GM18520 (cell line): ENCODE measurements around the gene GXYLT2.

Source experiments
- ATAC-seq: cut with Tn5 transposase; IDR thresholded peaks from one replicate; pipeline ENCODE4 v1.9.1; 2021; ENCODE audit not compliant: unreplicated experiment

Gene GXYLT2, protein sequence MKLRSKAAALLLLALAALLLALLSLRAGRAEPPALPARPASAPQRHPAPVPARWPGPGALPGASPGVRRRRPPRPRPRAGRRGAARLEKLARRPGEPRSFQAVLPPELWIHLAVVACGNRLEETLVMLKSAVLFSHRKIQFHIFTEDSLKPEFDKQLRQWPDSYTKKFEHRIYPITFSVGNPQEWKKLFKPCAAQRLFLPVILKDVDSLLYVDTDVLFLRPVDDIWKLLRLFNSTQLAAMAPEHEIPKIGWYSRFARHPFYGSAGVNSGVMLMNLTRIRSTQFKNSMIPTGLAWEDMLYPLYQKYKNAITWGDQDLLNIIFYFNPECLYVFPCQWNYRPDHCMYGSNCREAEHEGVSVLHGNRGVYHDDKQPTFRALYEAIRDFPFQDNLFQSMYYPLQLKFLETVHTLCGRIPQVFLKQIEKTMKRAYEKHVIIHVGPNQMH

DNA sequence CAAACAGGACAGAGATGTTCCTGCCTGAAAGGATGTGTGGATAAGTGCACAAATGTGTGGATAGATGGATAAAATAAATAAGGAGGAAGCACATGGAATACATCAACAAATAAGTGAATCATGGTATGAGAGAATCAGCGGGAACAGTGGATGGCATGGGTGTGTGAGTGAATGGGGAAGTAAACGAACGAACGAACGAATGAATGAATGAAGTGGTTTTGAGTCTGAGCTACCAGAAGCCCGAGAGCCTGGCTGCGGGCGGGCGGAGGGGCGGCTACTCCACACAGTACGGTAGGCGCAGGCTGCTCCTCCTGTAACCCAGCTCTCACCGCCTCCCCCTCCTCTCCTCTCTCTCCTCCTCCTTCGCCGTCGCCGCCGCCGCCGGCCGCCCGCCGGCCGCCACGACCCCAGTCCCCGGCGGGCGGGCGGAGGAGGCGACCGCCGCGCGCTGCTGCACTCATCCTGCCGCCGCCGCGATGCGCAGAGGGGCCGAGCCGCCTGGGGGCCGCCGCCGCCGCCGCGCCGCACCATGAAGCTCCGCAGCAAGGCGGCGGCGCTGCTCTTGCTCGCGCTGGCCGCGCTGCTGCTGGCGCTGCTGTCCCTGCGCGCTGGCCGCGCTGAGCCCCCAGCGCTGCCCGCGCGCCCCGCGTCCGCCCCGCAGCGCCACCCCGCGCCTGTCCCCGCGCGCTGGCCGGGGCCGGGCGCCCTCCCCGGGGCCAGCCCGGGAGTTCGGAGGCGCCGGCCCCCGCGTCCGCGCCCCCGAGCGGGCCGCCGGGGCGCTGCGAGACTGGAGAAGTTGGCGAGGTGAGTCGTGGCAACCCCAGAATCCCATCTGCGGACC is at the start of gene GXYLT2:
TSS of gene GXYLT2 (plus strand) at position 342 of the 841 bp plus-strand sequence. CDS start at position 530, 188 bp downstream.
- no peak for ATAC-seq

DNA sequence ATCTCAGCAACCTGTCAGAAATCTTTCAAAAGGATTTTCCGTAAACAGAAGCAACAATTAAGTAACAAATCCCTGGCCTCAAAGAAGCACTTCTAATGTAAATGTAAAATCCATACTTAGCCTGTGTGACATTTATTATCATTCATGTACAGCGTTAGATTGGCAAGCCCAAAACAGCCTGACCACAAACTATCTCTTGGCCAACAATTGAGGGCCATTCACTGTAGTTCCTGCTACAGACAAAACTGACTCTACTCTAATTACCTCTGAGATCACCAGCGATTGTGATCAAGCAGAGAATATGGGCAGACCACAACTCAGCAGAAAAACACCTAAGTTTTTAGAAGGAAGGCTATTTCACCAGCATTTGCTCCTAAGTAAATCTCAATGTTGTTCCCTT is 48.8 kb upstream of the GXYLT2 start:
- no peak for ATAC-seq

DNA sequence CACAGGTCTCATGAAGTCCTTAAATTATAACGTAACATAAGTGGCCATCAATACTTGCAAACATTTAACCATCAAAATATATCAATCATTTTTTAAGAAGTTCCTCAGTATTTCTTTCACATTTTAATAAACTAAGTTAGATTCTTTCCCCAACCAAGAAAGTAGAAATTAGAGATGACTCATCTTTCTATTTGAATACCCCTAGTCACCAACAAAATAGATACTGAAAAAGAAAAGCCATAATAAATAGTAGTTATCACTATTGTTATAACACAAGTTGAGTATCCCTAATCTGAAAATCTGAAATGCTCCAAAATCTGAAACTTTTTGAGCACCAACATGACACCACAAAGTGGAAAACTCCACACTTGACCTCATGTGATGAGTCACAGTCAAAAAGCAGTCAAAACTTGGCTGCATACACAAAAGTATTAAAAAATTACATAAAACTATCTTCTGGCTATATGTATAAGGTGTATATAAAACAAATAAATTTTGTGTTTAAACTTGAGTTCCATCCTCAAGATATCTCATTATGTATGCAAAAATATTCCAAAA is 43.3 kb upstream of the GXYLT2 start:
- no peak for ATAC-seq

DNA sequence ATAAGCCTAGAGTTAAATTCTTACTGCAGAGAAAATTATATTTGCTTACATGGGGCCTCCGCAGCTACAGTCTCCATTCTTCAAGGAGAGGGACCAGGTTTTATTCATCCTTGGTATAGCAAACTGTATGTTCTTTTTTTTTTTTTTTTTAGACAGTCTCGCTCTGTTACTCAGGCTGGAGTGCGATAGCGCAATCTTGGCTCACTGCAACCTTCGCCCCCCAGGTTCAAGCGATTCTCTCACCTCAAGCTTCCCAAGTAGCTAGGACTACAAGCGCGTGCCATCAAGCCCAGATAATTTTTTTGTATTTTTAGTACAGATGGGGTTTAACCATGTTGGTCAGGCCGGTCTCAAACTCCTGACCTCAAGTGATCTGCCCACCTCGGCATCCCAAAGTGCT is 41.7 kb upstream of the GXYLT2 start:
- no peak for ATAC-seq

DNA sequence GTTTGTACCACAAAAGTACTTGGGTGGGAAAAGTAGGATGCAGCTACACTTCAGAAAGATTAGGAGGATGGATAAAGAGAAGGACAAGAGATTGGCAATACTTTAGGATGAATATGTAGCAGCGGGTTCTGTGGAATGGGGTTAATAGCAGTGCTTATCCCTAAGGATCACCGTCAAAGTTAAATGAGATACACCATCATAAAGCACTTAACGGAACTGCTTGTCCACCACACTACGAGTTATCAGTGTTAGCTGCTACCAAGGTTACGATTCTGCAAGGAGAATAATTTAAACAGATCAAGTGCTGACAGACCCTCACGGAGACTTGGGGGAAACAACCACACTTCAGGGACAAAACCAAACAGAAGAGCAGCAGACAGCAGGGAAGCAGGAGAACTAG is 40.6 kb upstream of the GXYLT2 start:
- ATAC-seq: no peak

DNA sequence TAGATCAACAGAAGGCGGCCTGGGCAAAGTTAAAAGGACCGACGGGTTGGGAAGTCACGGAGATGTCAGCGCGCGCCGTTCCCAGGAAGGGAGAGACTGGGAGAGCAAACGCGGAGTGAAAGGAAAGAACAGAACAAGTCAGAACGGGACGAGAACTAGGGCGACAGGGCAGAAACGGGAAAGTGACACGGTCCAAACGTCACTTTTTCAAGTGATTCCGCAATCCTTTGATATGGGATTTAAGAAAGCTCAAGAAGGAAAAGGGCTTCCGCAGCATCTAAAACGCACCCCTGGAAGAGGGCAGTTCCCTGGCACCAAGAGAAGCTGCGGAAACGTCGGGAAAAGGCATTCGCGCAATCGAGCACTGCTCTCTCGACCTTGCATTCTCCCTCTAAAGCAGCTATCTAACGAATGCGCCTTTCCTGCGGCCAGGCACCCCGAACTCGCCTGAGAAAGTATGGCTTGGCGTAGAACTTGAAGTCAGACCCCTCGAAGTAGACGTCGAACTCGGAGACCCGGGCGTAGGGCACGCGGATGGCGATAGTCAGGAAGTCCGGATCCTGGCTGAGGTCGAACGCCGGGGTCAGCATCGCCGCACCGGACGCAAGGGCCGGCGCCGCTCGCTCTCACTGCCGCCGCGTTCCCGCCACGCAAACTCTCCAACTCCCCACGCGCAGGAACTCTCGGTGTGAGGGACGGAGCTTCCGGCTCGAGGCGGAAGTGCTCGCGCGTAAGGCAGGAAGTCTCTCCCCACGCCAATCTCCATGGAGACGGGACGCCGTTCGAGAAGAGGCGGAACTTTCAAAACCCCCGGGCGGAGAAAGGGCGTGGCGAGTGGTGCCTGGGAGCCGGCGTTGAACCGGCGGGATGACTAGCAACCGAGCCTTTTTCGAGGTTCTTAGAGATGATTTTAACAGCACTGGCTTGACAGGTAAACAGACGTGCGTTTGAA is 39.8 kb upstream of the GXYLT2 start, which contains the start of gene SHQ1:
TSS of gene SHQ1 (minus strand) at position 695 of the 952 bp plus-strand sequence. CDS start at position 590, 105 bp downstream.
- peak; percentile 88 for ATAC-seq

DNA sequence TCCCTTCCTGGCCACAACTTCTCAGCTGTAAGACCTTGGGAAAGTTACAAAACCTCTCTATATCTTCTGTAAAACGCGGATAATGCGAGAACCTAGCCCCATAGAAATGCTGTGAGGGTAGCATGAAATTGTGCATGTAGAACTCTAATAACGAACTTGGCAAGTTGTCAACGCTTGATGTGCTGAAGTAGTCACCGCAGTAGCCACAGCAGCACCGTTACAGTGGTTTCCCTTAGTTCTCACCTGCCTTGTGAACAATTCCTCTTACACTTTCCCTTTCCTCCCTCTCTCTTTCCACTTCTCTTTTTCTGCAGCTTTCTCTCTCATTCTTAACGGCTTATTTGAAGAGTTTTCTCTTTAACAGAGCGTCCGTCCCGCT is 39.2 kb upstream of the GXYLT2 start:
- ATAC-seq: peak; percentile 32

DNA sequence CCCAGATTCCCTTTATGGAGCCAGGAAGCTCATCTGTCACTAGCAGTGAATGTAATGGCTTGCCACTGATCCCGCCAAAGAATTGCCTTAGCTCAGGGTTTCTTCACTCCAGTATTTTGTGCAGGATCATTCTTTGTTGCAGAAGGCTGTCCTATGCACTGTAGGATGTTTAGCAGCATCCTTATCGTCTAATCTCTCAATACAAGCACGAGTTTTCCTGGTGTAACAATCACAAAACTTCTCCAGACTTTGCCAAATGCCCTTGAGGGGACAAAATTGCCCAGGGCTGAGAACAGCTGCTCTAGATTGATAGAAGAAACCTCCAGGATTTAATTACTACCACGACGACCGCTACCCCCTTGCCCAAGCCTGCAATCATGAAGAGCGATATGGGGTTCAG is 32.8 kb upstream of the GXYLT2 start:
- ATAC-seq: no peak

DNA sequence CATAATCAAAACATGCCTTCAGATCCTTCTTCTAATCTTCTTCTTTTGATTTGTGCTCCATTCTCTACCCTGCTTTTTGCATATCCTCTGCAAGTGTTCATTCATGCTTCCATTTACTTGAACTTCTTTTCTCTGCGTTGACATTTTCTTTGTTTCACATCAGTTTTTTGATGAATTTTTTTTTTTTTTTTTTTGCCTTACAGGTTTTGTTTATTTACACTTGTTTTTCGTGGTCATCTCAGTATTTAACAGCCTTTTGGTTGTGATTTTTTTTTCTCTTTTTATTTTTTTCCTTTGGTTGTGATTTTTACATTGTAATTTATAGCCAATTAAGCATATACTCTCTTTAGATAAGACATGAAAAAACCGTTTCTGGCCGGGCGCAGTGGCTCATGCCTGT is 27.8 kb upstream of the GXYLT2 start:
- no peak for ATAC-seq

DNA sequence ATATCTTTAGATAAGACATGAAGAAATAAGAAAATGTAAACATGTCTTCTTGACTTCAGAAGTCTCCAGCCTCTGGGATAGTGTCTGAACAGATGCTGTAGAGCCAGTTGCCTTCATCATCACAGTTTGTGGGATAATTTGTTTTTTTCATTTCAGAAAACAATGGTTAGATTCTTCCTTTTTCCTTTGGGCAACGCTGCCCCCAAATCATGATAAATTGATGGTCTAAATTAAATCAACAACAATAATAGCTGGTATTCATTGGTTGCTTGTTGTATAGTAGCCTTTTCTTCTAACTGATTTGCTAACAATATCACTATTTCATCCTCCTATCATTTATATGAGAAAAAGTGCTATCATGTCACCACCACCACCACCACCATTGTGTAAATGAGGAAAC is 27.0 kb upstream of the GXYLT2 start:
- ATAC-seq: no peak

DNA sequence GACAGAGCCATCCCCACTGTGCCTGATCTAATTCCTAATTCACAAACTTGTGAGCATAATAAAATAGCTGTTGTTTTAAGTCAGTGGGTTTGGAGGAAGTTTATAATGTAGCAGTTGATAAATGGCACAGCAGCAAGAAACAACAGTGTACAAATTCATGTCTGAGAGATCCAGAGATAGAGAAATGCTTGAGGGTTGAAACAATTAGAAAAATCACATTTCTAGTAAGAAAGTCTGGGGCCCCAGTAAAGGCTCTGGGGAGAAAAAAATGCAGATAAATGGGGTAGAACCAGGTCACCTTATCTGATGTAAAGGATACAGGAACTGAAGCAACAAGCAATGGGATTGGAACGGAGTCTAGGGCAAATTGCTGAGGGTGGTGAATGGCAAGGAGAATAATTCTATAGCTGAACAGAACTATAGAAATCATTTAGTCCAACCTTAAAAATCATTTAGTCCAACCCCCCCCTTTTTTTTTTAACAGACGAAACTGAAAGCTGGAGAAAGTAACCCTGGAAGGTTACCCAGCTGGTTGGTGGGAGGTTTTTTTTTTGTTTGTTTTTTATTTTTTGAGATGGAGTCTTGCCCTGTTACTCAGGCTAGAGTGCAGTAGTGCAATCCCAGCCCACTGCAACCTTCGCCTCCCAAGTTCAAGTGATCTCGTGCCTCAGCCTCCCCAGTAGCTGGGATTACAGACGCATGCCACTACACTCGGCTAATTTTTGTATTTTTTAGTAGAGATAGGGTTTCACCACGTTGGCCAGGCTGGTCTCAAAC is 25.3 kb upstream of the GXYLT2 start:
- ATAC-seq: no peak

DNA sequence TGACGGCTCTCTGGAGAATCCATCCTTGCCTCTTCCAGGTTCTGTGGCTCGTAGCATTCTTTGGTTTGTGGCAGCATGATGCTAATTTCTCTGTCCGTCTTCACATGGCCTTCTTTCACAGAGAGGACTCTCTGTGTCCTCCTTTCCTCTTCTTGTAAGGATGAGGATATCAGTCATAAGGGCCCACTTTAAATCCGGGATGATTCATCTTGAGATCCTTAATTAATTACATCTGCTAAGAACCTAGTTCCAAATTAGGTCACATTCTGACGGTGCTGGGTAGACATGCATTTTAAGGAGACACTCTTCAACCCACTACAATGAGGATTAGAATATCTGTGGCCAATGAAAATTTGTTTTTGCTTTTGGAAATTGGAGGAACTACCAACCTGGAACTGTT is 15.7 kb upstream of the GXYLT2 start:
- no peak for ATAC-seq

DNA sequence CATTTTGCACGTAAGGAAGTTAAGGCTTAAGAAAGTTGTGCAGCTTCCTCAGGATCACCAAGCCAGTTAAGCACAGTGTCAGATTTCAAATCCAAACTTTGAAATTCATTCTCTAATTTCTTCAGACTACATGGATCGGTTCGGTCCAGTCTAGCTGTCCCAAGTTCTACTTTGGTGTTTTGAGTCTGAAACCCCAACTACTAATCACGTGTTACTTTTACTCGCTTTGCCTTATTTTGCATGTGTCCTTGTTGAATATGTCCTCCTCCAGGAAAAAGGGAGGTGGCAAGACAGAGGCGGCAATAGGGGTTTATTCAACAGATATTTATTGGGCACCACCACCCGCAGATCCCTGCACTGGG is 522 bp upstream of the GXYLT2 start:
- ATAC-seq: no peak

DNA sequence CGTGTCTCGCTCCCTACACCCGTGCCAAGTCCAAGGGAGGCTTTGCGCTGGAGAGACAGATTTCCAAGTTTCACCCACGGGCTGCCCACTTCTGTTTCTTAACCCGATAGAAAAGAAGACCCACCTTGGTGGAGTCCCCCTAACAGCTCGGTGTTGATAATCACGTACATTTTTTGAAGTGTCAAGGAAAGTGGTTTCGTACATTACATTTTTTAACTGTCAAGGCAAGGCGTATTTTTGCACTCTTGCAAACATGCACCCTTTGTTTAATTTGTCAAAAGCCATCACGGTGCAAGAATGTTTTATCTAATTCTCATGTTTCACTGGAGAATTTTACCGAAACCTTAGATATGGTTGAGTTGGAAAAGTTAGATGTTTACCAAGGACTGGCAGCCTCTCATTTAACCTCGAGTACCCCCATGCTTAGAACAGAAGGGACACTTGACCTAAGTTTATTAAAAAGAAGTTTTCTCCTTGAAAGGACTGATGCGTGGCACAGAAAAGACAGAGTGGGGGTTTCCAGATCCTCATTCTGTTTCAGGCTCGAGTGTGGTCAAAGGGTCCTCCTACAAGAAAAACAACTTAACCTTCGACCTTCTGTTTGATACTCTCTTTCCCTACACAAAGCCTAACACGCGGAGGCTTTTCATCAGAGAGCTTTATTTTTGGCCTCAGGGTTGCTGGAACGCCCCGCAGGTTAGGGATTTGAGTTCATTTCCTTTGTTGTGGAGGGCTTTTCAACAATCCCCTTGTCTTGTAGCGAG is 882 bp downstream of the GXYLT2 start:
- no peak for ATAC-seq

DNA sequence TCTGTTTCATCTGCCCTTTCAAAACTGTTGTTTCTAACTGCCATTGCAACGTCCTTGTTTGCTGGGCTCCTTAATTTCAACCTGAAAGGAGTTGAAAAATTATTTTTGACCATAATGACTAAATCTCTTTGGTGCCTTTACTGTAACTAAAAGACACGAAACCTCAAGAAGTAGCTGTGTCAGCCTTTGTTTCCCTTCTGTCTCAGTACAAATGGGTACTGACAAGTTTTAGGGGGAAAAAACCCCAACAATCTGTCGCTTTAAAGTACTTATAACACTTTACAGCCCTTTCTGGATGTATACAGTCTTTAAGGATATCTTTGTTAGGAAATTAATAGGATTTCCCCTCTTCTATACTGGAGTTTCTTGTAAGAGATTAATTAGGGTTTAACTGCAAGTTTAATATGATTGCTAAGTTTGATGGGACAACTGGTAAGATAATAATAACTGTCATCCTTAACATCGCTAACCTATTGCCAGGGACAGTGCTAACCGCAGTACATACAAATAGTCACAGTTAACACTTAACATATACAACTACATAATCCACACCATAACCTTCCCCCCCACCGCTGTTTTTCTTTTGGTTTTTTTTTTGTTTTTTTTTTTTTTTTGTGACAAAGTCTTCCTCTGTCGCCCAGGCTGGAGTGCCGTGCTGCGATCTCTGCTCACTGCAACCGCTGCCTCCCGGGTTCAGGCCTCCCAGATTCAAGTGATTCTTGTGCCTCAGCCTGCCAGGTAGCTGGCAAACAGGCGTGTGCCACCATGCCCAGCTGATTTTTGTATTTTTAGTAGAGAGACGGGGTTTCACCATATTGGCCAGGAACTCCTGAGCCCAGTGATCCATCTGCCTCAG is 1.7 kb downstream of the GXYLT2 start:
- ATAC-seq: no peak

DNA sequence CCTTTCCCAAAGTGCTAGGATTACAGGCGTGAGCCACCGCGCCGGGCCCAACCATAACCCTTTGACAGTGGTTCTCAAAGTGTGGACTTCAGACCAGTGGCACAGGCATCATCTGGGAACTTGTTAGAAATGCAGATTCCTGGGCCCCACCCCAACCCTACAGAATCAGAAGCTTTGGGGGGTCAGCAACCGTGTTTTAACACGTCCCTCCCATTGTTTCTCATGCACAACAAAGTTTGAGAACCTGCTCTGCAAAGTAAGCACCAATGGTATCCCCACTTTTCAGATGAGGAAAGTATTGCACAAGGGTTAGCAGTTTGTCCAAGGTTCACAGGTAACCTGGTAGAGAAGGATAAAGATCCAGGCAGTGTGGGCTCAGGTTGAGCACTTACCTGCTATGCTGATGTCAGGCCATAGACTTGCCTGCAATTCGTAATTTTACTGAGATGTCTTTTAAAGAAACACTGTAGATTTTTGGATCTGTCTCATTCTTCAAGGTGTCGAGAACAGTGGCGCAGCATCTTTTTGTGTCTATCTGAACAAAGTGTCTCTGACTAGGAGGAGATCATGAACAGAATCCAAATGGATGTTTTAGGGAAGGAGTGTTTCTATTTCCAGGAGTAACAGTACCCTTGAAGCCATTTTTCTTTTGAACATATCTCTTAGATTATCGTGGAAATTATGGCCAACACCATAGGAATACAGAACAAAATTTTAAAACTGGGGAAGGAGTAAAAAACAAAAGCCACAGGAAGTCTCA is 2.5 kb downstream of the GXYLT2 start:
- no peak for ATAC-seq

DNA sequence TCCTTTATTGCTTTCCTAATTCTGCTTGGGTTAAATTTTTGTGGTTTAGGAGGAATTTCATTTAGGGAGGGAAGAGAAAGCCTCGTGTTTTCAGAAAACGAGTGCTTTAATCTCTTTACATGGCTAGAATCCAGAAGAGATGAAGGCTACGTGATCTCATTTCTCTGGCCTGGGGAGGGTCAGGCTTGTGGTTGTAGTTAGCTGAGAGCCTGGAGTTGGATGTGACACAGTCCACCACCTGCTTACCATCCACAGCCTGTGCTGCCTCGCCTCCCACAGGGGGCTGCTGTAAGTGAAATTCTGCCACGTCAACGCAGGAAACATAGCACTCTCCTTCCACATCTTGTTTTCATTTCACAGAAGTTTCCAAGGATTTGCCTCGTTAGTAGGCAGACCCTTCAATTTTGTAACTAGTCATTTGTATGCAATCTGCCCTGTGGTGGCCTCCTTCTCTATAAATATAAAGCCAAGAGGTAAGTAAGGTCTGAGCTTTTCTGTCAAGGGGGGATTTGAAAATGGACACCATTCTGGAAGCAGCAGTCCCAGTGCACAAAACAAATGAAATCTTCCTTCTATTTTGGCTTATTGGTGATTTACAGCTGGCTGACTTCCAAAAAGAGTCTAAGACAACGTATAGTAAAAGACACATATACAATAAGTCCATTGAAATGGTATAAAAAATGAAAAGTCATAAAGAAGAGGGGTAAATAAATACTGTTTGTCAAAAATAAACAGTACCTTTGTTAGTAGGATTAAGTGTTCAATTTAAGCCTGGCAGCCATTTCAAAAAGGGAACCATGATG is 3.4 kb downstream of the GXYLT2 start:
- ATAC-seq: no peak
